ENCODE data around the gene ADAMTS12. TPM values are rescaled to one million over a fixed set of nuclear protein-coding genes. Genes with fewer than 3 reads are reported as not detected.

The ADAMTS12 gene
- polyA plus RNA-seq, 3 donors, result not detected

- no peak for TF ChIP-seq CTCF (IDR thresholded peaks at IDR 0.05)
- H3K4me3 ChIP-seq (replicated peaks in 1 of 3; ENCODE audit: low read depth in 2 of 3, low read length in 3 of 3), result no peak overlapping the region
- no peaks in the 10 kb centered on the region for H3K4me1 ChIP-seq (ENCODE audit: control insufficient read depth in 1 of 2, insufficient read depth in 2 of 2, low read length in 2 of 2)
- no peaks in the 10 kb centered on the region for H3K27me3 ChIP-seq (ENCODE audit: control insufficient read depth in 2 of 2, insufficient read depth in 2 of 2, low read length in 2 of 2)
- H3K36me3 ChIP-seq (replicated peaks in 1 of 2; ENCODE audit: control insufficient read depth in 1 of 2, insufficient read depth in 2 of 2, low read length in 2 of 2), result no peaks in the 10 kb centered on the region
- Mint-ChIP-seq H3K27me3 (ENCODE audit: low read depth in 3 of 3) (peaks cover 0 to 1% (median 0%) of the 10 kb centered on the region in 3 donors), H3K4me3 (no peak overlapping the region), H3K4me1 (no peaks in the 10 kb centered on the region), H3K9me3 (peaks cover 0 to 5% (median 0%) of the 10 kb centered on the region in 7 donors), H3K27ac (no peak overlapping the region), H3K36me3 (no peaks in the 10 kb centered on the region)
- no peaks in the 10 kb centered on the region for H3K9me3 ChIP-seq (replicated peaks in 1 of 2; ENCODE audit: control insufficient read depth in 1 of 2, insufficient read depth in 1 of 2, low read length in 2 of 2)
- no peak overlapping the region for H3K4me2 ChIP-seq (replicated peaks; ENCODE audit: extremely low read depth, low read length, poor library complexity, severe bottlenecking)
- DNase-seq, result no peak
- no peak overlapping the region for H2AFZ ChIP-seq (ENCODE audit: insufficient read depth, low read depth, low read length, poor library complexity, severe bottlenecking)
- no CpG with 5 or more reads among the region's 1 CpG for WGBS (ENCODE audit: insufficient coverage)
- no peak overlapping the region for H3K27ac ChIP-seq (ENCODE audit: low read depth in 1 of 2, low read length in 2 of 2)
- H4K20me1 ChIP-seq (ENCODE audit: insufficient read depth, low read length), result no peaks in the 10 kb centered on the region
- intact Hi-C loops (cut with micrococcal nuclease), result no loop called here
- H3K9ac ChIP-seq (ENCODE audit: insufficient read depth, low read length, poor library complexity, severe bottlenecking), result no peak overlapping the region
- no peaks in the 10 kb centered on the region for H3K79me2 ChIP-seq (ENCODE audit: insufficient read depth, low read length)
Observed at GRCh38 chr5:33628796-33629195, 263.0 kb downstream of the ADAMTS12 start.

DNA sequence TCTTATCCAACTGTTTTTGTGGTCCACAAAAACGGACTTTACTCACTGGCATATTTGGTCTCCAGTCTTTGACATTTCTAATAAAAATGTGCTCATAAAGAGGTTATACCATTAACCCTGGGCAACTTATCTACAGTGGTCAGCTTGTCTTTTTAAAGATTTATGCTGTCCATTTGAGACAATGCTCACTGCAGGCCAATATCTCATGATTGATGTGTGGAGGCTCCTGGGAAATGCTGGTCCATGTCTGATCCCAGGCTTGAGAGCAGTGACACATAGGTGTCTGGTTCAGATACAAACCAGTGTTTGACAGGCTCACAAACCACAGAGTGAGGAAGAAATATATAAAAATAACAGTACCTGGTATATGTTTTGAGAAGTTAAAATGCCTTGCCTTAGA lies 270.3 kb downstream of the ADAMTS12 start:
- Histone ChIP-seq H3K27me3 (ENCODE audit: control insufficient read depth in 2 of 2, insufficient read depth in 2 of 2, low read length in 2 of 2) (no peaks in the 10 kb centered on the region), H3K36me3 (replicated peaks in 1 of 2; ENCODE audit: control insufficient read depth in 1 of 2, insufficient read depth in 2 of 2, low read length in 2 of 2) (no peaks in the 10 kb centered on the region), H3K9ac (ENCODE audit: insufficient read depth, low read length, poor library complexity, severe bottlenecking) (no peak overlapping the region), H3K4me3 (replicated peaks in 1 of 3; ENCODE audit: low read depth in 2 of 3, low read length in 3 of 3) (no peak overlapping the region), H3K4me1 (ENCODE audit: control insufficient read depth in 1 of 2, insufficient read depth in 2 of 2, low read length in 2 of 2) (no peaks in the 10 kb centered on the region), H3K9me3 (replicated peaks in 1 of 2; ENCODE audit: control insufficient read depth in 1 of 2, insufficient read depth in 1 of 2, low read length in 2 of 2) (no peaks in the 10 kb centered on the region), H3K4me2 (replicated peaks; ENCODE audit: extremely low read depth, low read length, poor library complexity, severe bottlenecking) (no peak overlapping the region), H4K20me1 (ENCODE audit: insufficient read depth, low read length) (no peaks in the 10 kb centered on the region), H2AFZ (ENCODE audit: insufficient read depth, low read depth, low read length, poor library complexity, severe bottlenecking) (no peak overlapping the region), H3K79me2 (ENCODE audit: insufficient read depth, low read length) (no peaks in the 10 kb centered on the region), H3K27ac (ENCODE audit: low read depth in 1 of 2, low read length in 2 of 2) (no peak overlapping the region)
- Mint-ChIP-seq H3K9me3 (peaks cover 0 to 10% (median 3%) of the 10 kb centered on the region in 7 donors), H3K4me3 (no peak overlapping the region), H3K27me3 (ENCODE audit: low read depth in 3 of 3) (no peaks in the 10 kb centered on the region), H3K4me1 (no peaks in the 10 kb centered on the region), H3K27ac (no peak overlapping the region), H3K36me3 (no peaks in the 10 kb centered on the region)
- TF ChIP-seq CTCF (IDR thresholded peaks at IDR 0.05), result no peak
- no CpG with 5 or more reads among the region's 1 CpG for WGBS (ENCODE audit: insufficient coverage)
- no peak for DNase-seq
- intact Hi-C loops (cut with micrococcal nuclease), result no loop called here

Measured in CD14-positive monocyte (primary cell).